H7 (cell line): Measurements from ENCODE around the gene NPTXR. TPM values are rescaled to one million over a fixed set of nuclear protein-coding genes. Genes with fewer than 3 reads are reported as not detected.
A peak's percentile ranks its signal among the peaks of the same experiment; 100 is the strongest.
"Not testable (repeated sequence)": the region's sequence is repeated elsewhere in the genome, so short reads cannot be mapped to it uniquely, and the experiment has no call there.

Experiments
- DNase-seq: peaks from one replicate; pipeline ENCODE4 v3.0.0; 2012
- H3K27me3 ChIP-seq: 2 replicates; pipeline ENCODE4 v1.6.0; 2011; ENCODE audit warnings: mild to moderate bottlenecking, low read length; ENCODE audit not compliant: control insufficient read depth, insufficient read depth
- H3K36me3 ChIP-seq: replicated peaks from 2 replicates; pipeline ENCODE4 v1.5.1; 2011; ENCODE audit warnings: low read length; ENCODE audit not compliant: control insufficient read depth, insufficient read depth
- H3K4me3 ChIP-seq: 2 replicates; pipeline ENCODE4 v1.5.1; 2011; ENCODE audit warnings: low read depth, mild to moderate bottlenecking, control low read depth, low read length, moderate library complexity; ENCODE audit not compliant: insufficient read depth
- total RNA-seq: library from RNA; depleted of rRNA; stranded (reverse); fragments of >200 nt; shearing (Covaris generic); gene quantifications from 2 replicates; pipeline ENCODE4 v1.2.3, GENCODE V29; 2014

NPTXR gene
- total RNA-seq, 1 experiment from 2014 or later: 3.7 TPM

DNA sequence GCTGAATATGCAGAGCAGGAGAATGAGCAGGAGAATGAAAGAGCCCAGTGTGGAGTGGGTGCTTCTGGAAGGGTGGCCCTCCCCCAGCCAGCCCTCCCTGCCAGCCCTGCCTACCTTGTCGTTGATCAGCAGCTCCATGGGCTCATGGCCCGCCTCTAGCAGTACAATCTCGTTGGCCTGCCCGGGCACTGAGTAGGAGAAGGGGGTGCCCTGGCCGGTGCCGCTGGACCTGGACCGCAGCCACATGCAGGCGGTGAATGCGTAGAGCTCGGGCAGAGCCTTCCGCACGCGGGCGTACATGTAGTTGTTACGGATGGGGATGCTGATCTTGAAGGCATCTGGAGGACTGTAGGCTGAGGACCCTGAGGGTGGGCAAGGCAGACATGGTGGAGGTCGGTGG is 17.4 kb downstream of the NPTXR start:
- H3K36me3 ChIP-seq: no peaks in the 10 kb centered on the region
- no peak overlapping the region for H3K4me3 ChIP-seq
- H3K27me3 ChIP-seq: no peaks in the 10 kb centered on the region
- no peak for DNase-seq

DNA sequence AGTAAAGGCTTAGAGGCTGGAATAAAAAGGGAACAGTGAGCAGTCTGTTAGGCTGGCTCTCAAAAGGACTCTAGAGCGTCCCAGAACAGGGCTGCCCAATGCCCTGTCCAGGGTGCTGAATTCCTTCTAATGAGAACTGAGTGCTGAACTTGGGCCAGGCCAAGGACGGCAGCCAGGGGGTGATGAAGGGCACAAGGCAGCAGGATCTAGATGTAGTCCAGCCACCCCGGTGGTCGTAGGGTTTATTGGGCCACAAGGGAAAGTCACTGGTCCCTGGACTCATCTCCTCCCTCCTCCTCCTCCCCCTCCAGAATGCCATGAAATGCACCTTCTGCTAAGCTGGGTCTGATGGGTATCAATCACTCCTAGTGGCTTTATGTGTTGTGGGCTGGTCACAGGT is 19.2 kb downstream of the NPTXR start:
- peak; percentile 94 for DNase-seq

DNA sequence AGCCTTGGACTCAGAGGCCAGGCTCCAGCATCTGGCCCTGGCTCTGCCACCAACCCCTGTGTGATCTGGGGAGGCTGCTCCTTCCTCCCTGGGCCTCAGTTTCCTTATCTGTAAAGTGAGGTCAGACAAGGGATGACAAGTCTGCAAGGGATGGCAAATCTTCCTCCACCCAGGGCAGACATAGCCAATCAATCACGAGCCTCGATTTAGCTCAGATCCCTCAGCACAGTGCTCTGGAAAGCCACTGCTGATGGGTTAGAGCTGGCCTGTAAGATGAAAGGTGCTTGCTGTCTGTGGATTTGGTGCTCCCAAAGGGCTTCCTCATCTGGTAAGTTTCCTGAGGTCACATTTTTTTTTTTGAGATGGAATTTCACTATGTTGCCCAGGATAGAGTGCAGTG is 20.2 kb downstream of the NPTXR start:
- Histone ChIP-seq H3K4me3 (no peak overlapping the region), H3K27me3 (no peaks in the 10 kb centered on the region), H3K36me3 (no peaks in the 10 kb centered on the region)
- no peak for DNase-seq

More for the DNA sequence above, 19.2 kb downstream of the NPTXR start:
- Histone ChIP-seq H3K4me3 (no peak overlapping the region), H3K27me3 (no peaks in the 10 kb centered on the region), H3K36me3 (no peaks in the 10 kb centered on the region)

DNA sequence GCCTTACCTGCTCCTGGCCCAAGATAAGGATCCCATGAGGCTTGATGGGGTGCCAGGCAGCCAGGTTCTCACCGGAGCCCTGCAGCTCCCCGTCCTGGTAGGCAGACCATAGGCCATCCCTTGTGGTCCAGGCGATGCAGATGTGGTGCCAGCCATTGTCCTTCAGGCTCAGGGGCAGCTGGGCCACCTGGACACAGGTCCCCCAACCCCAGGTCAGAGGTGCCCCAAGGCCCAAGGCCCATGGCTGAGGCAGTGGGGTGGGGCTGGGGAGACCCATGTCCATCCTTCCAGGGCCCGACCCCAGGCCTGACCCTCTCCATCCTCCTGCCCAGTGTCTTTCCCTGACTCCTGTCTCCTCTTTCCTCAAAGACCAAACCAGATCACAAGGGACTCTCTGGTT is 20.8 kb downstream of the NPTXR start:
- H3K36me3 ChIP-seq: no peaks in the 10 kb centered on the region
- H3K27me3 ChIP-seq: no peaks in the 10 kb centered on the region
- no peak overlapping the region for H3K4me3 ChIP-seq
- peak; percentile 35 for DNase-seq

DNA sequence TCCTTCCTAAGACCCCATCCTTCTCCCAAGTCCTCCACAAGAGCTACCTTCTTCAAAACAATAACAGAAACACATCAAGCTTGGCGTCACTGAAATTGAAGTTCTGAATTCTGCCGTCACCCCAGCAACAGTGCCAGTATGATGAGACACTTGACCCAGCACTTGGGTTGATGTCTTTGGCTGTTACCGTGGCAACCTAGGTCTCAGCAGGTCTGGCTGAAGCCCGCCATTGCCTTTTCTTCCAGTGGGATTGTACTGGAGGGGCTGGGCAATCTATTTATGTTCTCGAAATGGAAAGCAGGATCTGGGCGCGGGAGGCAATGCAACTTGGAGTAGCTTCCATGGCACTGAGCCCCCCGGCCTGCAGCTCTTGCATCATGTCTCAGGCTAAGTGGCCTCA is 23.8 kb downstream of the NPTXR start:
- peak; percentile 51 for DNase-seq
- Histone ChIP-seq H3K27me3 (no peaks in the 10 kb centered on the region), H3K36me3 (no peaks in the 10 kb centered on the region), H3K4me3 (no peak overlapping the region)

DNA sequence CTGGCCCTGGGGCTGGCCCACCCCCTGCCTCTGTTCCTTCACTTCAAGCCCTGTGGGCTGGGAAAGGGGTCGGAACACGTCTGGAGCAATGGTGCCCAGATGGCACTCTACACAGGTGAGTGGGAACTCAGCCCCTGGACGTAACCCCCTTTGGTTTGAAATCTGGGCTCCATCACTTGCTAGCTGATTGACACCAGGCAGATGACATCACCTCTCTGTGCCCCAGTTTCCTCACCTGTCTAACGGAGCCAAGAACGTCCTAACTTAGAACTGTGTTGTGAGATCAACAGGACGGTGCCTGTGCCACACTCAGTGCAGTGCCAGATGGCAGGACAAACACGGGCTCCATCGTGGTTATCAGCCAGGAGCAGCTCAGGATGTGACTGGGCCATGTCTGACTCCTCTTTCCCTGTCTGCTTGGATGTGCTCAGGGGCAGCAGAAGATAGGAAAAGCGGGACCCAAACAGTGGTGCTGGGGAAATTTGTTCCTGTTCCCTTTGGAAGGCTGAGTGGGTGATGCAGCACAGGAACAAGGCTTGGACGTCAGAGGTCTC is 24.4 kb downstream of the NPTXR start:
- no peaks in the 10 kb centered on the region for H3K27me3 ChIP-seq
- no peak overlapping the region for H3K4me3 ChIP-seq
- H3K36me3 ChIP-seq: no peaks in the 10 kb centered on the region
- no peak for DNase-seq

DNA sequence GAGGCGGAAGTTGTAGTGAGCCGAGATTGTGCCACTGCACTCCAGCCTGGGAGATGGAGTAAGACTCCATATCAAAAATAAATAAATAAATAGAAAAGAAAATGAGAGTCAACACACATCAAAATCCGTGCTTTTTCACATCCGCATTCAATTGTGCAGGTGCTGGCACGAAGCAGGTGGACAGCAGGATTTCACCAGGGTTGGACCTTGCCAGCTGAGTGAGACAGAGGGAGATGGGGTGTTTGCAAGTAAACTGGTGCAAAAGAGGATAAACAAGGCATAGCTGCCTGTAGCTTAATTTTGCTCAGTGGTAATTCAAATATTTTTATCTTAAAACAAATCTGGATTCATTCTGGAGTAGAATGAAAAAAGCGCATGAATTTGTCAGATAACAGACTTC is 26.6 kb downstream of the NPTXR start:
- Histone ChIP-seq H3K36me3 (no peaks in the 10 kb centered on the region), H3K4me3 (no peak overlapping the region), H3K27me3 (no peaks in the 10 kb centered on the region)
- DNase-seq: no peak

DNA sequence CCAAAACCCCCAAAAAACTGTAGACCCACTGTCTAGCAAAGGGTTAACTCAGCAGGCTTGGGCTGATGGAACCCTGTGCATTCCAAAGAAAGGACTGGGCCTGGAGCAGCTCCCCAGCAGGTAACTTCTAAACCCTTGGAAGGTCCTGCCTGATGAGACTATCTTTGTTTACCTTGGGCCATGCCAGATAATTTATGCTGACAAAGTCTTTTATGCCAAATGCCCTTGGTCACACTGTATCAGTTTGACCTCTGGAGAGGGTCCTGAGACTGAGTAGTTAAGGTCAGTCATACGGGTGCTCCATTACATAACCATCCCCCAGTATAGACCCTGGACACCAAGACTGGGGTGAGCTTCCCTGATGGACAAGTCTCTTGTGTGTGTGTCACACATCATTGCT is 28.0 kb downstream of the NPTXR start:
- no peaks in the 10 kb centered on the region for H3K36me3 ChIP-seq
- H3K27me3 ChIP-seq: no peaks in the 10 kb centered on the region
- peak; percentile 21 for DNase-seq
- no peak overlapping the region for H3K4me3 ChIP-seq

DNA sequence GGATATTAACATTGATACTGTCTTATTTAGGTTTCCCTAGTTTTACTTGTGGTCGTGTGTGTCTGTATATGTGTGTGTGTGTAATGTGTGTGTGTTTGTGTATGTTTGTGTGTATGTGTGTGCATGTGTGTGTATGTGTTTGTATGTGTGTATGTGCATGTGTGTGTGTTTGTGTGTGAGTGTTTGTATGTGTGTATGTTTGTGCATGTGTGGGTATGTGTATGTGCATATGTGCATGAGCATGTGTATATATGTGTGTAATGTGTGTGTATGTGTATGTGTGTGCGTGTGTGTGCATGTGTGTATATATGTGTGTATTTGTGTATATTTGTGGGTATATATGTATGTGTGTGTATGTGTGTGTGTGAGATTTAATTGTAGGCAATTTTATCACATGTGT is 32.6 kb downstream of the NPTXR start:
- no peak for DNase-seq
- H3K36me3 ChIP-seq: no peaks in the 10 kb centered on the region
- H3K4me3 ChIP-seq: no peak overlapping the region
- H3K27me3 ChIP-seq: no peaks in the 10 kb centered on the region

DNA sequence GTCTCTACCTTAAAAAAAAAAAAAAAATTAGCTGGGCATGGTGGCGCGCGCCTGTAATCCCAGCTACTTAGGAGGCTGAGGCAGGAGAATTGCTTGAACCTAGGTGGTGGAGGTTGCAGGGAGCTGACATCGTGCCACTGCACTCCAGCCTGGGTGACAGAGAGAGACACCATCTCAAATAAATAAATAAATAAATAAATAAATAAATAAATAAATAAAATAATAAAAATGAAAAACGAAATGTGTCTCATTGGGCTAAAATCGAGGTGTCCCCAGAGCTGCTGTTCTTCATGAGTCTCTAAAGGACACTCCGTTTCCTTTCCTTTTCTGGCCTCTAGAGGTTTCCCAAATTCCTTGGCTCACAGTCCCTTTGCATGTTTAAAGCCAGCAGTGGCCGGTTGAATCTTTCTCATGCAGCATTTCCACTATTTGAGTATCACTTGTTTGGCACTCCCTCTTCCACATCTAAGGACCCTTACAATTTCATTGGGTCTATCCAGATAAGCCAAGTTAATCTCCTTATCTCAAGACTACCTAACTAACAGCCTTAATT is 38.7 kb downstream of the NPTXR start:
- H3K36me3 ChIP-seq, H3K27me3 ChIP-seq, DNase-seq, H3K4me3 ChIP-seq: not testable (repeated sequence)

DNA sequence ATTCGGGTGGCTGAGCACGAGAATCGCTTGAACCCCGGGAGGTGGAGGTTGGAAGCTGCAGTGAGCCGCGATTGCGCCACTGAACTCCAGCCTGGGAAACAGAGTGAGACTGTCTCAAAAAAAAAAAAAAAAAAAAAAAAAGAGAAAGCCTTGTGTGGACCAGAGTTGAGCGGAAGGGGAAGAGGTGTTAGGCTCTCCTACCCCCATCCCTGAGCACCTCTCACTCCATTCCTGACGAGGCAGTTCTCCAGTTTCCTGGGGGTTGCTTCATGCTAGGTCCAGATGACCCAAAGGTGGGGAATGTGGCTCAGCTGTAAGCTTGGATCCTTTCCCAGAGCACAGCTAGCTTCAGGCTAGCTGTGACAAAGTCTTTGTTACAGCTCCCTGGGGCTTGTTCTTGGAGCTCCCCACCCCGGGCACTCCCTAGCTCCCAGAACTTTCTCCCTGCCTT is 41.1 kb downstream of the NPTXR start:
- Histone ChIP-seq H3K4me3 (peak overlapping the region; percentile 51), H3K27me3 (0 out of 2 replicates have a peak, but pooled peaks cover 3% of the 10 kb centered on the region), H3K36me3 (no peaks in the 10 kb centered on the region)
- peak; percentile 63 for DNase-seq

DNA sequence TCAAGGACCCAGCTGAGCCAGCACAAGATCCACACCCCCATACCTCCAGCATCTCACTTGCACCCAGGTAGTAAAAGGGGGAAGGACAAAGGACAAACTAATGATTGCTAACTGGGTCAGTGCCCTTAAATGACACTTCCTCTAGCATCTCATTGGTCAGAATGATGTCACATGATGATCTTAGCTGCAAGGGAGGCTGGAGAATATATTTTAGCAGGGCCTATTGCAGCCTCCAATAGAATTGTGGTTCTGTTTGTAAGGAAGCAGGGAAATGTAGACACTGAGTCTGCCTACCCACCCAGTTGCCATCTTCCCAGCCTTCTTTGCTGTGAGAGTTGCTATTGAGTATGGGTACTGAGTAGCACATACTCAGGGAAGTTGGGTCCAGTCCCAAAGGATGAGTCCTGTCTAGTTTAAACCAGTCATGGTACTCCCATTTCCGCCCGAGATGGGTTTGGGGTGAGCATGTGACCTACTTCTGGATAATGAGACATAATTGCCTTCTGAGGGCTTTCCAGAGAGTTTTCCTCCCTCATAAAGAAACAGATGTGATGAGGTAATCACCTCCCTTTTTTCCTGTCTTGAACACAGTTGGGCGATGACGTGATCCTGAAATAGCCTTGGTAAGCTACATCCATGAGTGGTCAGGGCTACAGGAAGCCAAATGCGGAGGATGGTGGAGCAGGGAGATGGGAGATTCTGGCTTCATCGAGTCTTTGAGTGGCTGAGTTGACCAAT is 44.4 kb downstream of the NPTXR start:
- Histone ChIP-seq H3K36me3 (no peaks in the 10 kb centered on the region), H3K4me3 (no peak overlapping the region), H3K27me3 (0 out of 2 replicates have a peak, but pooled peaks cover 4% of the 10 kb centered on the region)
- DNase-seq: no peak

DNA sequence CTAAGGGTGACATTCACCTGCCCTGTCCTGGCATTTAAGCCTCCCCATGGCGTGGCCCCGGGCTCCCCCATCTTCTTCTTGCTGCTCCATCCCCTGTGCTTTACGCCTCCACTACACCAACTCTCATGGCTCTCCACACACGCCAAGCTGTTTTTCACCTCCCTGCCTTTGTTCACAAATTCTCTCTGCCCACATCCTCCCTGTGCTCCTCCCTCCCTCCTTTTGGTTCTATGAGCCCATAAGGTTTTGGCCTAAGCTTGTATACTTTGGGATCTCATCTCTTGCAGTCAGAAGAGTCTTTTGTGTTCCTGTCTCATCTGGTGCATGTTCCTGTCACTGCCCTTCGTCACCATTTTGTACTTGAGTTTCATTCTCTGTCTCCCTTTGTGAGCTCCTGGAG is 45.3 kb downstream of the NPTXR start:
- Histone ChIP-seq H3K4me3 (no peak overlapping the region), H3K36me3 (no peaks in the 10 kb centered on the region), H3K27me3 (0 out of 2 replicates have a peak, but pooled peaks cover 4% of the 10 kb centered on the region)
- no peak for DNase-seq

DNA sequence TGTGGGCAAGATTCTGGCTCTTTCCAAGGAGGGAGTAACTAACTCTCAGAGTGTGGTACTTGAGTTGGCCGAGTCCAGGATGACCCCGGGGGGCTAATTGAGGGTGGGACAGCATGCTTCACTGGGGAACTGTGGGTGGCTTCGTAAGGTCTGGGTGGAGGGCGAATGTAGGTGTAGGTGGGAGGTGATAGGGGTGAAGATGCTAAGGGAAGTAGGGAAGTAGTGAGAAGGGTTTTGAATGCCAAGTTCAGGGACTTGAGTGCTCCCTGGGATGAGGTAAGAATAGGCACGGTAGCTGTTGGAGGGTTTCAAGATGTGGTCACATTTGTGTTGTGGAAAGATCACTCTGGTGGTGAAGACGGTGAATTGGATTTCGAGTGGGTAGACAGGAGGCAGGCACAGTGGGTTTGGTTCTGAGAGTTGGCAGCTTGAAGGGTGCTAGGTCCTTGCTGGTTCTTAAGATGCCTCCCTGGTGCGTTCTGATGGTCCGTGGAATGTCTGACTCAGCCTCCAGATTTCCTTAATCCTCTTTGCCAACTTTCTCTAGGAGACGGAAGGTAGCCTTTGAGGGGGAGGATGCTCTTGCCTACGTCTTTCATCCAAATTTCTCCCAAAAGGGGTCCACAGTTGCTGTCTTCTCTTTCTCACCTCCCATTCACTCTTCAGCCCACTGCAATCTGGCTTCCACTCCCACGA is 47.4 kb downstream of the NPTXR start:
- Histone ChIP-seq H3K36me3 (no peaks in the 10 kb centered on the region), H3K4me3 (no peak overlapping the region), H3K27me3 (0 out of 2 replicates have a peak, but pooled peaks cover 2% of the 10 kb centered on the region)
- no peak for DNase-seq

DNA sequence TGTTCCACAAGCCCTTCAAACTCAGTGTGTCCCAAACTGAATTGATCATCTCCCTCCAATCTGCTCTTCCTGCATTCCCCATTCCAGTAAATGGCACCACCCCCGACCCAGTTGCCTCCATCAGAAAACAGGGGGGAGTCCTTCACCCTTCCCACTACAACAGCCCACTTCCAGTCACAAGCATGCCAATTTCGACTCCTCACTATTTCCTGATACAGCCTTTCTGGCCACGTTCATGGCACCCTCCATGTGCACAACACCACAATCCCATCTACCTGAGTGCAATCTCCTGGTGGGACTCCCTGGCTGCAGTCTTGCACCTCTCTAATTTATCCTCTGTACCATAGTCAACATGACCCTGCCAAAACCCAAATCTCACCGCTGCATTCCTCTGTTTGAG is 48.3 kb downstream of the NPTXR start:
- H3K4me3 ChIP-seq: no peak overlapping the region
- no peak for DNase-seq
- 0 out of 2 replicates have a peak, but pooled peaks cover 2% of the 10 kb centered on the region for H3K27me3 ChIP-seq
- no peaks in the 10 kb centered on the region for H3K36me3 ChIP-seq
